Measurements from ENCODE around the gene ADAMTSL5. TPM values are rescaled to one million over a fixed set of nuclear protein-coding genes. Genes with fewer than 3 reads are reported as not detected.

ADAMTSL5 gene
- polyA plus RNA-seq, 3 donors = 0.09 TPM; not detected in 2

GRCh38 chr19:1554968-1555367 is 42.1 kb upstream of the ADAMTSL5 start:
- Mint-ChIP-seq H3K36me3 (no peaks in the 10 kb centered on the region), H3K27ac (no peak overlapping the region), H3K4me1 (no peaks in the 10 kb centered on the region), H3K27me3 (ENCODE audit: low read depth in 3 of 3) (peaks cover 6 to 8% (median 7%) of the 10 kb centered on the region in 3 donors), H3K9me3 (peaks cover 0 to 9% (median 0%) of the 10 kb centered on the region in 7 donors), H3K4me3 (no peak overlapping the region)
- WGBS (ENCODE audit: insufficient coverage) = 98% methylated on average over 7 of the region's 24 CpGs
- no peaks in the 10 kb centered on the region for H3K79me2 ChIP-seq (ENCODE audit: insufficient read depth, low read length)
- no peak for DNase-seq
- H3K9me3 ChIP-seq (replicated peaks in 1 of 2; ENCODE audit: control insufficient read depth in 1 of 2, insufficient read depth in 1 of 2, low read length in 2 of 2) = no peaks in the 10 kb centered on the region
- no peak overlapping the region for H3K4me3 ChIP-seq (replicated peaks in 1 of 3; ENCODE audit: low read depth in 2 of 3, low read length in 3 of 3)
- H3K27me3 ChIP-seq (ENCODE audit: control insufficient read depth in 2 of 2, insufficient read depth in 2 of 2, low read length in 2 of 2) = no peaks in the 10 kb centered on the region
- no peak for TF ChIP-seq CTCF (IDR thresholded peaks at IDR 0.05)
- no peaks in the 10 kb centered on the region for H3K36me3 ChIP-seq (replicated peaks in 1 of 2; ENCODE audit: control insufficient read depth in 1 of 2, insufficient read depth in 2 of 2, low read length in 2 of 2)
- H3K9ac ChIP-seq (ENCODE audit: insufficient read depth, low read length, poor library complexity, severe bottlenecking) = no peak overlapping the region
- intact Hi-C loops (cut with micrococcal nuclease) = no loop called here
- no peak overlapping the region for H3K27ac ChIP-seq (ENCODE audit: low read depth in 1 of 2, low read length in 2 of 2)
- H3K4me1 ChIP-seq (ENCODE audit: control insufficient read depth in 1 of 2, insufficient read depth in 2 of 2, low read length in 2 of 2) = no peaks in the 10 kb centered on the region
- H4K20me1 ChIP-seq (ENCODE audit: insufficient read depth, low read length) = no peaks in the 10 kb centered on the region
- H3K4me2 ChIP-seq (replicated peaks; ENCODE audit: extremely low read depth, low read length, poor library complexity, severe bottlenecking) = no peak overlapping the region
- H2AFZ ChIP-seq (ENCODE audit: insufficient read depth, low read depth, low read length, poor library complexity, severe bottlenecking) = no peak overlapping the region

GRCh38 chr19:1553415-1553814 is 40.6 kb upstream of the ADAMTSL5 start:
- no peak for TF ChIP-seq CTCF (IDR thresholded peaks at IDR 0.05)
- Histone ChIP-seq H3K4me2 (replicated peaks; ENCODE audit: extremely low read depth, low read length, poor library complexity, severe bottlenecking) (no peak overlapping the region), H3K27ac (ENCODE audit: low read depth in 1 of 2, low read length in 2 of 2) (no peak overlapping the region), H3K27me3 (ENCODE audit: control insufficient read depth in 2 of 2, insufficient read depth in 2 of 2, low read length in 2 of 2) (no peaks in the 10 kb centered on the region), H2AFZ (ENCODE audit: insufficient read depth, low read depth, low read length, poor library complexity, severe bottlenecking) (no peak overlapping the region), H3K4me1 (ENCODE audit: control insufficient read depth in 1 of 2, insufficient read depth in 2 of 2, low read length in 2 of 2) (no peaks in the 10 kb centered on the region), H3K36me3 (replicated peaks in 1 of 2; ENCODE audit: control insufficient read depth in 1 of 2, insufficient read depth in 2 of 2, low read length in 2 of 2) (no peaks in the 10 kb centered on the region), H3K4me3 (replicated peaks in 1 of 3; ENCODE audit: low read depth in 2 of 3, low read length in 3 of 3) (no peak overlapping the region), H3K79me2 (ENCODE audit: insufficient read depth, low read length) (no peaks in the 10 kb centered on the region), H4K20me1 (ENCODE audit: insufficient read depth, low read length) (no peaks in the 10 kb centered on the region), H3K9me3 (replicated peaks in 1 of 2; ENCODE audit: control insufficient read depth in 1 of 2, insufficient read depth in 1 of 2, low read length in 2 of 2) (no peaks in the 10 kb centered on the region), H3K9ac (ENCODE audit: insufficient read depth, low read length, poor library complexity, severe bottlenecking) (no peak overlapping the region)
- 100% methylated on average over 2 of the region's 10 CpGs for WGBS (ENCODE audit: insufficient coverage)
- Mint-ChIP-seq H3K27ac (no peak overlapping the region), H3K4me1 (no peaks in the 10 kb centered on the region), H3K9me3 (peaks cover 0 to 9% (median 2%) of the 10 kb centered on the region in 7 donors), H3K36me3 (no peaks in the 10 kb centered on the region), H3K4me3 (no peak overlapping the region), H3K27me3 (ENCODE audit: low read depth in 3 of 3) (peaks cover 2 to 9% (median 9%) of the 10 kb centered on the region in 3 donors)
- intact Hi-C loops (cut with micrococcal nuclease) = no loop called here
- DNase-seq = no peak

All from CD14-positive monocyte (primary cell).